Gastrocnemius medialis (tissue), 4 donors: ENCODE results near the gene ARHGAP6. TPM values are rescaled to one million over a fixed set of nuclear protein-coding genes. Genes with fewer than 3 reads are reported as not detected.
"Not testable (repeated sequence)": the region's sequence is repeated elsewhere in the genome, so short reads cannot be mapped to it uniquely, and the experiment has no call there.

Source experiments
- ATAC-seq, 2 donors: fragments of 150-250 bp; one replicate each; pipeline ENCODE4 v1.9.1; 2016
- DNase-seq, 2 donors: peaks; one replicate each; pipeline ENCODE4 v3.0.0-alpha.2; 2019
- H3K27ac ChIP-seq, 4 donors: fragments of 200-600 bp; sonication (generic); 1 replicate in 1 of 4; 2 replicates in 3 of 4; pipeline ENCODE4 v1.5.1; 2016 to 2018; ENCODE audit warnings: mild to moderate bottlenecking in 2 of 4, moderate library complexity in 1 of 4
- H3K27me3 ChIP-seq, 3 donors: fragments of 200-600 bp; sonication (generic) in 2 of 3; 1 replicate in 1 of 3; 2 replicates in 2 of 3; pipeline versions ENCODE4 v1.5.1 to v1.6.0; 2016 to 2019; ENCODE audit warnings: mild to moderate bottlenecking in 1 of 3, moderate library complexity in 1 of 3
- H3K36me3 ChIP-seq, 2 donors: fragments of 200-600 bp; sonication (generic) in 1 of 2; one replicate each; pipeline ENCODE4 v1.5.1; 2017 to 2018
- H3K4me1 ChIP-seq, 2 donors: fragments of 200-600 bp; sonication (generic) in 1 of 2; one replicate each; pipeline ENCODE4 v1.5.1; 2016 to 2017; ENCODE audit warnings: mild to moderate bottlenecking in 2 of 2
- H3K4me3 ChIP-seq, 4 donors: fragments of 200-600 bp; sonication (generic) in 3 of 4; 1 replicate in 1 of 4; 2 replicates in 3 of 4; pipeline ENCODE4 v1.5.1; 2016 to 2019; ENCODE audit warnings: mild to moderate bottlenecking in 2 of 4
- H3K9me3 ChIP-seq, 3 donors: fragments of 200-600 bp; sonication (generic) in 2 of 3; 1 replicate in 1 of 3; 2 replicates in 2 of 3; pipeline ENCODE4 v1.5.1; 2016 to 2019
- POLR2A ChIP-seq, 2 donors: fragments of 450-650 bp; IDR thresholded peaks; one replicate each; pipeline ENCODE4 v1.6.1; 2017; ENCODE audit warnings: antibody characterized with exemption in 2 of 2, mild to moderate bottlenecking in 2 of 2, moderate library complexity in 2 of 2
- in situ Hi-C, 4 donors: fragments of 200-750 bp; cut with MboI; loops; one replicate each; pipeline versions ENCODE4 v1.15.0 to v1.8.0; 2017; ENCODE audit warnings: low sequenced_read_pairs in 4 of 4
- intact Hi-C: fragments of 100-400 bp; cut with DNase I; formaldehyde crosslinking; loops from one replicate; pipeline ENCODE4 v1.15.1; 2023; ENCODE audit warnings: low total_unique reads
- total RNA-seq, 4 donors: library from RNA; depleted of rRNA; stranded (reverse); fragments of >200 nt; gene quantifications; one replicate each; pipeline versions ENCODE4 v1.1.0 to v1.2.3, GENCODE V29; 2016
- TF ChIP-seq, protein P1 (sequence below), 5 experiments: fragments of 450-650 bp in 3 of 5; fragments of 200-600 bp in 2 of 5; sonication (generic) in 2 of 5; IDR thresholded peaks in 4 of 5; conservative IDR thresholded peaks in 1 of 5; 1 replicate in 4 of 5; 2 replicates in 1 of 5; pipeline ENCODE4 v1.5.1; 2016 to 2019; ENCODE audit warnings: antibody characterized with exemption in 5 of 5, mild to moderate bottlenecking in 3 of 5, moderate library complexity in 3 of 5

The ARHGAP6 gene
- total RNA-seq, 4 donors from 2014 or later: 10.7 to 18.0 (median 14.9) TPM

DNA sequence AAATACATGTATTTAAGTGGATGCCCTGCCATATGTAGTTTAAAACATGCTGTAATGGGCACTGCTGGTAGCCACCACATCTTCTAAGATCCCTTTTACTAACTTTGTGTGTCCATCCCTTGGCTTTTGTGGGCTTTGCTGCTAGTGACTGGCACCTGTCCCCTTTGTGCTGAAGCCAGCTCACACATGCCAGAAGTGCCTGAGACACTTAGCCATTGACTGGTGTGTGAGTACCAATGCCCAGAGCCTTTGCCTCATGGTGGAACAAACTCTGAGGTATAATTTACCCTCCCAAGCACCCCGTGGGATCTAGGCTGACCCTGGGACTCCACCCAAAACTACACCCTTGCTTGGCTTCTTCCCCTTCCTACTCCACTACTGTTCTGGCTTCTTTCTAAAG lies 33.0 kb downstream of the ARHGAP6 start:
- ATAC-seq (peak in 1 of 2 donors; percentile 43), DNase-seq (no peak)
- Histone ChIP-seq H3K36me3 (no peaks in the 10 kb centered on the region), H3K9me3 (no peaks in the 10 kb centered on the region), H3K4me1 (peaks cover 0 to 4% of the 10 kb centered on the region in 2 donors), H3K27me3 (no peaks in the 10 kb centered on the region), H3K4me3 (no peak overlapping the region), H3K27ac (no peak overlapping the region)
- intact Hi-C loops (no loop called here), in situ Hi-C loops (no loop called here)
- TF ChIP-seq, protein P1, sequence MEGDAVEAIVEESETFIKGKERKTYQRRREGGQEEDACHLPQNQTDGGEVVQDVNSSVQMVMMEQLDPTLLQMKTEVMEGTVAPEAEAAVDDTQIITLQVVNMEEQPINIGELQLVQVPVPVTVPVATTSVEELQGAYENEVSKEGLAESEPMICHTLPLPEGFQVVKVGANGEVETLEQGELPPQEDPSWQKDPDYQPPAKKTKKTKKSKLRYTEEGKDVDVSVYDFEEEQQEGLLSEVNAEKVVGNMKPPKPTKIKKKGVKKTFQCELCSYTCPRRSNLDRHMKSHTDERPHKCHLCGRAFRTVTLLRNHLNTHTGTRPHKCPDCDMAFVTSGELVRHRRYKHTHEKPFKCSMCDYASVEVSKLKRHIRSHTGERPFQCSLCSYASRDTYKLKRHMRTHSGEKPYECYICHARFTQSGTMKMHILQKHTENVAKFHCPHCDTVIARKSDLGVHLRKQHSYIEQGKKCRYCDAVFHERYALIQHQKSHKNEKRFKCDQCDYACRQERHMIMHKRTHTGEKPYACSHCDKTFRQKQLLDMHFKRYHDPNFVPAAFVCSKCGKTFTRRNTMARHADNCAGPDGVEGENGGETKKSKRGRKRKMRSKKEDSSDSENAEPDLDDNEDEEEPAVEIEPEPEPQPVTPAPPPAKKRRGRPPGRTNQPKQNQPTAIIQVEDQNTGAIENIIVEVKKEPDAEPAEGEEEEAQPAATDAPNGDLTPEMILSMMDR (IDR thresholded peaks at IDR 0.05 in 4 of 5, conservative IDR thresholded peaks at IDR 0.05 in 1 of 5): no peak

DNA sequence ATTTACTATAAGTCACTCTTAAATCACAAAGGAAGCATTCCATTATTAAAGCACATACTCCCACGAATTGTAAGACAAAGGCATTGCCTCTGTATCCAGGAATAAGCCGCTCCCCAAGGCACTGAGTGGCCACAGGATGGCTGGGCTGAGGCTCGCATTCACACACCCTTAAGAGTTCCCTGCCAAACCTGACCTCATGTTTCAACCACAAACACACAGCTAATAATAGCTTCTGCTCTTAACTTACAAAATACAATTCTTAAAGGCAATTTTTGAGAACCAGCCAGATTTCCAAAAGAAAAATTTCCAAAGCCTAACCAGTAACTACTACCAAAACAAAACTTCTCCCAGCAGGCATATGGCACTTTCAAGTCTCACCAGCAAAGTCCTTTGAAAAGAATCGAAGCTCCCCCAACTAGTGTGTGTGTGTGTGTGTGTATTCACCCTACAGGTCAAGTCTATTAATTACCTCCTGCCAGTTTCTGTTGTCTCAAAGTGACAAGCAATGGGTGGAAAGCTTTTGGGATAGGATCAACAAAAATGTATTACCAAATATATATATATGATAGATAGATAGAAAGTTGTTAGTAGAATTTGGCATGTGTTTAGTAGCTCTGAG lies 36.0 kb downstream of the ARHGAP6 start:
- Histone ChIP-seq H3K4me1 (peaks cover 0 to 4% of the 10 kb centered on the region in 2 donors), H3K27ac (peak overlapping the region; percentile 60 to 76 (median 72)), H3K27me3 (no peaks in the 10 kb centered on the region), H3K9me3 (no peaks in the 10 kb centered on the region), H3K4me3 (peak overlapping the region in 1 of 4 donors; percentile 15), H3K36me3 (no peaks in the 10 kb centered on the region)
- peak; percentile 100 for ATAC-seq
- intact Hi-C loops: no loop called here
- TF ChIP-seq, protein P1 (IDR thresholded peaks at IDR 0.05 in 4 of 5, conservative IDR thresholded peaks at IDR 0.05 in 1 of 5): peak in 1 of 5 experiments; percentile 5
- no peak for TF ChIP-seq POLR2A (IDR thresholded peaks at IDR 0.05)
- peak; percentile 57 to 62 for DNase-seq
- in situ Hi-C loops: no loop called here

DNA sequence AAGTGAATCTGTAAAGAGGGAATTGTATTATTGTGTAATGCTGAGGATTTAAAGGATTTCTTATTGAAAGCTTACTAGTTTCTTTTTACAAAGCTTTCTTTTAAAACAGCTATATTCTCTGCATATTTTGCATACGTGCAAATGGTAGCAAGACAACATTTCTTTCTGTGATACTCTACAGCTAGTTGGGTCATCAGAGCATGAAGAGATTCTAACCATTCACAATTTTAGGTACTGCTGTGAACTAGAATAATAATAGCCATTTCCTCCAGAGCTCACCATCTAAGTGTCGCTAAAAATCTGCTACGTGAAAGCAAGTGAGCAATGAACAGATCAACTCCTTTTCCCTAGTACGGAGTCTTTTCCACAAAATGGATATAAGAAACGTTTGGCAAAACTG lies 37.3 kb downstream of the ARHGAP6 start:
- in situ Hi-C loops: no loop called here
- no peak overlapping the region for H3K4me3 ChIP-seq

DNA sequence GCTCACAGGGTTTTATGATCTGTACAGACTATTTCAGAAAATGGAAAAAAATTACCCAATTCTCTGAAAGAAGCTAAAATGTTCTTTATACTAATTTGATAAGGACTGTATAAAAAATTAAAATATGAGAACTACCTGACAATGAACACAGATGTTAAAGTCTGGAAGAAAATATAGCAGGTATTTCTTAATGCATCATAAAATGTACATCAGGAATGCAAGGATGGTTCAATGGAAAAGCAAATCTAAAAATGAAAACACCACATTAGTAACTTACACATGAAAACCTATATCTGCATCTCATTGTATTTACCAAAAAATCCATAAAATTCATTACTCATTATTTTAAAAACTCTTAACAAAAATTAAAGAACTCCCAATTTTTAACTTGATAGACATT lies 39.4 kb downstream of the ARHGAP6 start:
- Histone ChIP-seq H3K4me1 (peaks cover 0 to 4% of the 10 kb centered on the region in 2 donors), H3K36me3 (no peaks in the 10 kb centered on the region), H3K9me3 (no peaks in the 10 kb centered on the region), H3K4me3 (no peak overlapping the region), H3K27ac (no peak overlapping the region), H3K27me3 (no peaks in the 10 kb centered on the region)
- no peak for ATAC-seq
- intact Hi-C loops (no loop called here), in situ Hi-C loops (no loop called here)
- DNase-seq: no peak
- TF ChIP-seq POLR2A (IDR thresholded peaks at IDR 0.05): no peak
- TF ChIP-seq, protein P1 (IDR thresholded peaks at IDR 0.05 in 4 of 5, conservative IDR thresholded peaks at IDR 0.05 in 1 of 5): no peak

More for the DNA sequence above, 37.3 kb downstream of the ARHGAP6 start:
- H3K27me3 ChIP-seq: no peaks in the 10 kb centered on the region
- H3K9me3 ChIP-seq: no peaks in the 10 kb centered on the region
- peaks cover 0 to 4% of the 10 kb centered on the region in 2 donors for H3K4me1 ChIP-seq
- DNase-seq (no peak), ATAC-seq (no peak)
- H3K36me3 ChIP-seq: no peaks in the 10 kb centered on the region
- H3K27ac ChIP-seq: peak overlapping the region in 3 of 4 donors; percentile 18 to 71 (median 60)
- intact Hi-C loops: no loop called here
- no peak for TF ChIP-seq POLR2A (IDR thresholded peaks at IDR 0.05)
- TF ChIP-seq, protein P1 (IDR thresholded peaks at IDR 0.05 in 4 of 5, conservative IDR thresholded peaks at IDR 0.05 in 1 of 5): no peak

DNA sequence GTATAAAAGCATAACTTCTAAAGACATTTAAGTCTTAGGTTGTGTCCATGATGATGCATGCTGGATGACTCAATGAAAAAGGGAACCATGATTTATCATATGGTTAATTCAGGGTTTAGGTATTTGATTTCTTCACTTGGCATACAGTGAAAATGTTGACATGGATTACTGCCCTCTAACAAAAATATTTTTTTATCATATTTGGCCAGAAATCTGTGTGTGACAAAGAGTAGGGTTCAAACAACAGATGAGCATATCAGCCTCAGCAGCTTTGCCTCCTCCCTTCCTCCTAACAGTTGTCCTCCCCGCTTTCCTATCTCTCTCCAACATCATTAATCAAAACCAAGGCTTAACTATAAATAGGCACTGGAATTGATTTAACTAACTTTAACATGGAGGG lies 46.3 kb downstream of the ARHGAP6 start:
- Histone ChIP-seq H3K4me3 (no peak overlapping the region), H3K9me3 (no peaks in the 10 kb centered on the region), H3K27me3 (no peaks in the 10 kb centered on the region), H3K36me3 (no peaks in the 10 kb centered on the region), H3K4me1 (peaks cover 0 to 10% of the 10 kb centered on the region in 2 donors), H3K27ac (no peak overlapping the region)
- ATAC-seq: no peak
- TF ChIP-seq, protein P1 (IDR thresholded peaks at IDR 0.05 in 4 of 5, conservative IDR thresholded peaks at IDR 0.05 in 1 of 5): no peak
- TF ChIP-seq POLR2A (IDR thresholded peaks at IDR 0.05): no peak
- no peak for DNase-seq
- intact Hi-C loops: no loop called here
- in situ Hi-C loops: no loop called here

DNA sequence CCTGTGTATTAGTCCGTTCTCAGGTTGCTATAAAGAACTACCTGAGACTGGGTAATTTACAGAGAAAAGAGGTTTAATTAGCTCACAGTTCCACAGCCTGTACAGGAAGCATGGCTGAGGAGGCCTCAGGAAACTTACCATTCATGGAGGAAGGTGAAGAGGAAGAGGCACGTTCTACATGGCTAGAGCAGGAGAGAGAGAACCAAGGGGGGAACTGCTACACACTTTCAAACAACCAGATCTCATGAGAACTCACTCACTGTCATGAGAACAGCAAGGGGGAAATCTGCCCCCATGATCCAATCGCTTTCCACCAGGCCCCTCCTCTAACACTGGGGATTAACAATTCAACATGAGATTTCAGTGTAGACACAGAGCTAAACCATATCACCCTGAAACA lies 51.5 kb downstream of the ARHGAP6 start:
- intact Hi-C loops, ATAC-seq: not testable (repeated sequence)

More for the DNA sequence above, 51.5 kb downstream of the ARHGAP6 start:
- in situ Hi-C loops, H3K36me3 ChIP-seq, H3K4me1 ChIP-seq, H3K4me3 ChIP-seq, H3K9me3 ChIP-seq, H3K27me3 ChIP-seq, DNase-seq, H3K27ac ChIP-seq: not testable (repeated sequence)
